IPS-11a (cell line): ENCODE results near the gene GJC2.

Experiments used
- H3K4me3 ChIP-seq: one replicate; pipeline ENCODE4 v1.5.1; 2013; ENCODE audit warnings: low read depth, low read length, control low read depth

Gene GJC2

DNA sequence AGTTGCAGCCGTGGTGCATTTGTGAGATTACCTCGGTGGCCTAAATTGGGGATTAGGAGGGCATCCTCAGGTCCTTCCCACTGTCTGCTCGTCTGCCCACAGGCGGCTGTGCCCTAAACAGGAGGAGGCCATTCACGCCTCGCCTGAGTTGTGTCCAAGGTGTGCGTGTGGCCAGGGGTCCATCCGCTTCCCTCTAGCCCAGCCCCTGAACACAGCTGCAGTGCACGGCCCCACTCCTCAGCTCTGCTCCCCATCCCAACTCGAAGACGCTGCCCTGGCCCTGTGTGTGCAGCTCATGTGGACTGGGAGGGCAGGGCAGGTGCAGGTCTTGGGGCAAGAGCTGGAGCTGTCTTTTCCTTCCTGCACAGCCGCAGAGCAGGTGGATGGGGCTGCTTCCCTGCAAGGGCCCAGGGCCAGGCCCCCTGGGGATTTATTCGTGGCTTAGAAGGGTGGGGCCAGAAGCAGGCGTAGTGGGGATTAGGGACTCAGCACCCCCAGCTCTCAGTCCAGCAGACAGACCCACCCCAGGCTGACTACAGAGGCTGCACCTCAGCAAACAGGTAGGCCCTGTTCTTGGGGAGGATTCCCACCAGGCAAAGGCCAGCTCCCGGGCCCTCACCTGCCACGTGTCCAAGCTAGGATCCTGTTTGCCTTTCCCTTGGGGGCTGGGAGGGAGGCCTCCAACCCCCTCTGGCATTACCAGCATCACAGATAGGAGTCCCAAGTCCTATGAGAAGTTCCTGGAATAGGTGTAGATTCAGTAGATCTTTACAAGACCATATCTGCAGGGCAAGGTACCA, 5.3 kb upstream of the GJC2 start:
- no peak overlapping the region for H3K4me3 ChIP-seq

DNA sequence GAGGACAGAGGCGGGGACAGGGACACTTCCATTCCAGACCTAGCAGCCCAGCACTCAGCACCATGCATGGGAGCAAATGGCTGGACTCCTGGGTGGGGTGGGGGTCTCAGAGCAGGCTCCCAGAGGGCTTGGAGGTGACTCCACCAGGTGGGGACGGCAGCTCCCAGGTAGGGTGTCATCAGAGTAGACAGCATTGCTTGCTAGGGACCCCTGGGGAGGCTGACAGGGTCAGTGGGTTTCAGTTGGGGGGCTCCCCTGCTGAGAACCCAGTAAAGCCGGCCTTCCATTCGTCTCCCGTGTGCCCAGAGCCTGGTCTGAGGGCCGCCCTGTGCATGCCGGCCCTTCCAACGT, 4.8 kb upstream of the GJC2 start:
- H3K4me3 ChIP-seq: no peak overlapping the region

DNA sequence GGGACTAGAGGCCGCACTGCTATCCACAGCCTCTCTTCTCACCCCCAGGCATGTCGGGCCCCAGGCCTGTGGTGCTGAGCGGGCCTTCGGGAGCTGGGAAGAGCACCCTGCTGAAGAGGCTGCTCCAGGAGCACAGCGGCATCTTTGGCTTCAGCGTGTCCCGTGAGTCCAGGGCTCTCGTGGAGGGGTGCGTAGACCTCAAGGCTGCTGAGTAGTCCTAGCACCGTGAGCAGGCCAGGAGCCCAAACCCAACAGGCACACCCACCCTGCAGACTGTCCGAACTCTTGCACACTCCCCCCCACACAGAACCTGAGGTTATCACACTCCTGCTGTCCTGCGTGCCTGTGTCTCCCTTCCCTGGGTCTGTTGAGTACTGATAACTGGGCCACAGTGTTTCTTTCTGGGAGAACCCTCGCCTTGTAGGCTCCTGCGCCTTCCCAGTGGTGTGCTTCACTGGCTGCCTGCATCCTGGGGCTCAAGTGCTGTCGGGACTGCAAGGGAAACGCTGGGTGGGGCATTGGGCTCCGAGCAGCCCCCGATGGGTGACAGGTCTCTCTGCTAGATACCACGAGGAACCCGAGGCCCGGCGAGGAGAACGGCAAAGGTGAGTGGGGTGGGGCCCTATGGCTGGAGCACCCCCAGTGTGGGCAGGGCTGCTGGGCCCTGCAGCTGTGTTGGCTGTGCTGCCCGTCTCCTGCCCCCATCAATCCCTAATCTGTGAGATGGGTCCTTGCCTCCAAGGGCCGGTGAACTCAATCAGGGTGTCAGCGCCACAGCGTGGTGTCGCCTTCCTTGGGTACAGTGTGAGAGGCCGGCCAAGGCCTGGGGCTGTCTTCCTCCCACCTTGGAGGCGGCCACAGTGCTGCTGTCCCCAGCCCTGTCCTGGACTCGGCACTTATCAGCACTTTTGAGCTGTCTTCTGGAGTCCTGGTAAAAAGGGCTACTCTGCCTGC, 4.0 kb upstream of the GJC2 start:
- no peak overlapping the region for H3K4me3 ChIP-seq

DNA sequence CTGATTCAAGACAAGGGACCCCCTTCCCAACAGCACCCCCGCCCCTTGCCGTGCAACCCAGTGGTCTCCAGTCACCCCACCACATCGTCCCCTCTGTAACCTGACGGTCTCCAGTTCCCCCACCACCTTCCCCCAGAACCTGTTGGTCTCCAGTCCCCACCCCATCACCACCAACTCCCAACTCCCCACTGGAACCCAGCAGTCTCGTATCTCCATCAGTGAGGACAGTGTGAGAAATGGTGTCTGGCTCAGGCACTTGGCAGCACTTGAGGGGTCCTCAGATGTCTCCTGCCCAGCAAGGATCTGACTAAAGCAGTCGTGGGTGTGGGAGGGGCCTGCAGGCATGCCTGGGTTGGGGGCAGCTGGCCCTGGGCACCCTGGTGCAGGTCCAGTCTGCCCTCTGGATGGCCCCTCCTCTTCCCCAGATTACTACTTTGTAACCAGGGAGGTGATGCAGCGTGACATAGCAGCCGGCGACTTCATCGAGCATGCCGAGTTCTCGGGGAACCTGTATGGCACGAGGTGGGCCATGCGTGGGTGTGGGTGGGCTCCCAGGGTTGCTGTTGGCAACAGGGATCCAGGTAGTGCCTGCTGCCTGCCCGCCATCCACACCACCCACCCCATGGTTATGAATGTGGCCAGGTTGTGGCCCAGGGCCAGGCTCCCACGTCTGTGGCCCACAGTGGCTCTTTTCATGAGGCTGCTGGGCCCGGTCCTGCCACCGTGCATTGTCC, 3.1 kb upstream of the GJC2 start:
- H3K4me3 ChIP-seq: no peak overlapping the region

DNA sequence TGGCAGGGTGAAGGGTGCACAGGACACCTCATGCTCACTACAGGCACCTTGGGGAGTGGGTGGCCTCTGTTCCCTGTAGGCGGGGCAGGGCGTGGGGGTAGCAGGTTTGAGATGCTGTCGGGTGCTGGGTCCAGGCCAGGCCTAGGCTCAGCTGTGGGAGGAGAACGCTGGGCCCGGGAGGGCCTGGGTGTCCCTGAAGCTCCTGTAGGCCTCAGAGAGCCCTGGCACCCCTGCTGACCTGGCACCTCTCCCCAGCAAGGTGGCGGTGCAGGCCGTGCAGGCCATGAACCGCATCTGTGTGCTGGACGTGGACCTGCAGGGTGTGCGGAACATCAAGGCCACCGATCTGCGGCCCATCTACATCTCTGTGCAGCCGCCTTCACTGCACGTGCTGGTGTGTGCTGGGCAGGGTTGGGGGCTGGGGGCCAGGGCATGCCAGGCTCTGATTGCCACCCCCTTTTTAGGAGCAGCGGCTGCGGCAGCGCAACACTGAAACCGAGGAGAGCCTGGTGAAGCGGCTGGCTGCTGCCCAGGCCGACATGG, 2.5 kb upstream of the GJC2 start:
- H3K4me3 ChIP-seq: no peak overlapping the region

DNA sequence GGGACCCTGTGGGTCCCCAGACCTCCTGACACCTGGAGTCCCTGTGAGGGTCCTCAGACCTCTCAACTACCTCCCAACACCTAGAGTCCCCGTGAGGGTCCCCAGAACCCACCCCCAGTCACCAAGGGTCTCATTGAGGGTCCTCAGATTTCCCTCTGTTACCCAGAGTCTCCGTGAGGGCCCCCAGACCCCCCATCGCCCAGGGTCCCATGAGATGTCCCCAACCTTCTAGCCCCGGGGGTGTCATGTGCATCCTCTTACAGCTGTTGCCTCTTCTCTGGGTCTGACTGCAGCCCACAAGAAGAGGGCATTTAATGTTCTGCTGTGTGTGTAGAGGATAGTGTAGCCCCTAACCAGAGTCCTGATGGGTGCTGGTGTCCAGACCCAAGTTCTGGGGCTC, 2.0 kb upstream of the GJC2 start:
- H3K4me3 ChIP-seq: no peak overlapping the region

DNA sequence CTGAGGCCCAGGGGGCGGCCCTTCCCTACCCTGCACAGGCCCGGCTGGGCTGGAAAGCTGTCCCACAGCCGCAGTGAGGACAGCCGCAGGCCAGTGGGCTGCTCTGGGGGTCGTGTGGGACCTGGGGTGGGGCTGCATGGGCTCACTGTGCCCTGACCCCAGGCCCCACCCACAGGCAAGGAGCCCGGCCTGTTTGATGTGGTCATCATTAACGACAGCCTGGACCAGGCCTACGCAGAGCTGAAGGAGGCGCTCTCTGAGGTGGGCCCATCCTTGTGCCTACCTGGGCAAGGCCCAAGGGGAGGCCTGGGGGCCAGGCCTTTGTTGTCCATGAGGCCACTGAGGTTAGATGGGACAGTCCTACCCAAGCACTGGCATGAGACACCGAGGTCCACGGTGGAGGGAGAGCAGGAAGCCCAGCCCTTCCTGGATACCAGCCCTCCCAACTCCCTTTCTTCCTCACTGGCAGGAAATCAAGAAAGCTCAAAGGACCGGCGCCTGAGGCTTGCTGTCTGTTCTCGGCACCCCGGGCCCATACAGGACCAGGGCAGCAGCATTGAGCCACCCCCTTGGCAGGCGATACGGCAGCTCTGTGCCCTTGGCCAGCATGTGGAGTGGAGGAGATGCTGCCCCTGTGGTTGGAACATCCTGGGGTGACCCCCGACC, 1.4 kb upstream of the GJC2 start:
- H3K4me3 ChIP-seq: no peak overlapping the region

DNA sequence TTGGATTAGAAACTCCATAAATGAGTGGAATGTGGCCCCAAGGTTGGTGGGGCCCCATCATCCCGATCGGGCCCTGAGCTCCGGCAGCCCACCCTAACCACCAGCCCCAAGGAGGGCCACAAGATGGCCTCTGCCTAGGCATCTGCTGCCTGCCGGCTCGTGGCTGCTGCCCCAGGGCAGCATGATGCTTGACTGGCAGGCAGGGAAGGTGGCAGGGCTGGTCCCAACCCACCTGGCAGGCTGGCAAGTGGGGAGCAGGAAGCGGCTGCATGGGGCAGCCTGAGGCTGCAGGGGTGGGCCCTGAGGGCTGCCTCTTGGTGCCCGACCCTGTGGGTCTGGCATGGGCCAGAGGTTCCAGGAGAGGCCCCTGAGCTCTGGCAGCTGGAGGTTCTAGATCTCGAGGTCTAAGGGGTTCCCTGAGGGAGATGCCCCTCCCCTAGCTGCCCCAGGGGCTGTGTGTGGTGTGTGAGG, 760 bp upstream of the GJC2 start:
- H3K4me3 ChIP-seq: no peak overlapping the region

DNA sequence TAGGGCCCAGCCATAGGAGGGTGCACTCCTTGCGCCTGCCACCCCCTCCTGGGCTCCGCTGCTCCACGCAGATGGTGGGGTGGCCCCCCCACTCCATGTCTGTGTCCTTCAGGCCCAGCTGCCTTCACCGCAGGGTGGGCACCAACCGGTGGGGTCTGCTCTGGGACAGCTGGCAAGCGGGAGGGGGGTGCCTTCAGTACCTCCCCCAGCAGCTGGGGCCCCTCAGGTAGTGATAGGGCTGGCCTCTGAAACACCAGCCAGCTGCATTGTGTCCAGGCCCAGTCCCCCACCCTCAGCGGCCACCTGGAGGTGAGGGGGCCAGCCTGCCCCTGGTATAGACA, 360 bp downstream of the GJC2 start:
- H3K4me3 ChIP-seq: no peak overlapping the region

DNA sequence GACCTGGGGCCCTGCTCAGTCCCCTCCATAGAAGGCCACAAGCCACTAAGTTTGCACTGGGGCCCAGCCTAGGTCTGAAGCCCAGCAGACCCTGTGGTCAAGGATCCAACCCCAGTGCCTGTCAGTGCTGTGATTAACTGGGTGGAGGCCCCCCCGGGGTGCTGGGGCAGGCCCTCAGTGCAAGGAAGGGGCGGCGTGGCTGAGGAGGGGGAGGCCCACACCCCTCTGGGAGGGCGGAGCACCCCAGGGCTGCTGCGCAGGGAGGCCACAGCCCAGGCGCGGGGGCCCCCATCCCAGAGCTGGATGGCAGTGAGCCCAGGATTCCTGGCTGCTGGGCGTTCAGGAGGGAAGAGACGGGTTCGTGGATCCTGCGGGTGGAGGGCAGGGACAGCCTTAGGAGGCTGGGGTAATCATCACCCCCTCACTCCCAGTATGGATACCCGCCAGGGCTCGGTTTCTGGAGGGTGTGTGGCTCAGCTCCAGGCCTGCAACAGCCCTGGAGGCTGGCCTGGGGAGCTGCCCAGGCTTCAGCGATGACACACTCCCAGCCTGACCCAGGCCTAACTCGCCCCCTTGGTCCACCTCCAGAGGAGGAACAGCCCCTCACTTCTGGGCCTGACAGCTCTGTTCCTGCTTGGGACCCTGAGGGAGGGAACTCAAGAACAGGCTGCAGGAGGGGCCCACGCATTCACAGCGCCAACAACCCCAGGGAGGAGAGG, 890 bp downstream of the GJC2 start:
- no peak overlapping the region for H3K4me3 ChIP-seq

DNA sequence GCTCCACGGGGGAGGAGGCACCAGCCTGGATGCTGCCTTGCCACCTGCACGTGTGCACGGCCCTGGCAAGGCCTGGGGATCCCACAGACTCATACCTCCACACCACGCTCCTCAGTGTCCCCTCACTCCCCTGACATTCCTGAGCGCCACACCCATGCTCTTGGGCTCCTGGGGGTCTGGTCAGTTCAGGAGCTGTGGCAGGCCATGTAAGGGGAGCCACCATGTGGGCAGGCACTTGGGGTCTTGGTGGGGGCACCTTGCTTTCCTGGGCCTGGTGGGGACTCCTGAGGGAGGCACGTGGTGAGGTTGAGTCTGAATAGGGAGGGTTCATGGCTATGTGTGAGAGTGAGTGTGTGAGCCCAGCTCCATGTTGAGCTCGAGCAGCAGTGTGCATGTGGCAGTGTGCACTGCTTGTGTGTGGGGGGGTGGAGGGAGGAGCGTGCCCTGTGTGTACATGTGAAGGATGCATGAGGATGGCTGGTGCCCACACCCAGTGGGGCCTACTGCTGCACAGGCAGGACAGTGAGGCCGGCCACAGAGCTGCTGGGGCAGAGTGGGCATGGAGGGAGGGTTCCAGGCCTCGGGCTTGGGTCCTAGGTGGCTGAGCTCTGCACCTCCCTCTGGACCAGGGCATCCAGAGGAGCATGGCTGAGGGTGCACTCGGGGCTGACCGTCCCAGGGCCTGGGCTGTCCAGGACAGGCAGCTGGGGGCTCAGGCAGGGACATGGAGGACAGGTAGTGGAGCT, 1.6 kb downstream of the GJC2 start:
- no peak overlapping the region for H3K4me3 ChIP-seq

DNA sequence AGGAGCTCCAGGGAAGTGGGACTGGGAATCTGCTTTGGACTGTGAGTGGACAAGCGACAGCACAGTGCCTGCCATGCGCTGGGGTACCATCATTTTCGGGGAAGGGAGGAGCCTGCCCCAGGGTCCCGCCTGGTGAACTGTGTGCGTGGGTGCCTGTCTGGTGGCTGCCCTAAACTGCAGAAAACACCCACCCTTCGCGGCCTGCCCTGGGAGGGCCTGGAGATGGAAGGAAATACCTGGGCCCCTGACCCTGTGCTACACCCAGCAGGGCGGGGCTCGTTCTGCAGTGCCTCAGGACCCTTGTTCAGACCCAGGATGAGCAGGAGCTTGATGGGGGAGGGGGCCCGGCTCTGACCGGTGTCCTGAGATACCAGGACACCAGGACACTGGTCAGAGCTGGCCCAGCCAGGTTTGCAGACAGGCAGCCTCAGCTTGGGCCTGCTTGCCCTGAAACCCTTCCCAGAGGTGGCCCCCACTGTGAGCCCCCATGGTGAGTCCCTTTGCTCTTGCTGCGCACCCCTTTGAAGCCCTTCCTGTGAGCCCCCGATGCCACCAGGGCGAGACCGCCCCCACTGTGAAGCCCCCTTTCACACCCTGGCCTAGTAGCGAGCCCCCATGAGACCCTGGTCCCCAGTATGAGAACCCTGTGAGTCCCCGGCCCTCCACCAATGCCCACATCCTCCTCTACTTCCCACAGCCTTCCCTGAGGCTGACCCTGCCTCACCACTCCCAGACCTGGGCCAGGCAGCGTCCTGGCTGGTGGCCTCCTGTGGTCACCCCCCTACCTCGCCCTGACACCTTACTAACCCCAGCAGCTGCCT, 2.6 kb downstream of the GJC2 start:
- H3K4me3 ChIP-seq: no peak overlapping the region

DNA sequence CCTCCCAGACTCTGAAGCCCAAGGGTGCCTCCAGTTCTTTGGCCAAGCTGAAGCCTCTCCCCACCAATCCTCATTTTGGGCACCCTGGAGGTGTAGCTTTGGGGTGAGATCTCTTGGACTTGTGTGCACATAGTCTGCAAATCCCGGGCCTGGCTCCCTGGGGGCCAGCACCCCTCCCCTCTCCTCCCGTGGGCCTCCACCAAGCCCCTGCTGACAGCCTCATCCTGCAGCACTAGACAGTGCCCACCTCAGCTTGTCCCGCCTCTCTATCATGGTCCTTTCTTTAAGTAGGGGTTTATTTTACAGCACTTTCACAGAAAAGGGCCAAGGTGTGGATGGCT, 3.2 kb downstream of the GJC2 start:
- no peak overlapping the region for H3K4me3 ChIP-seq

DNA sequence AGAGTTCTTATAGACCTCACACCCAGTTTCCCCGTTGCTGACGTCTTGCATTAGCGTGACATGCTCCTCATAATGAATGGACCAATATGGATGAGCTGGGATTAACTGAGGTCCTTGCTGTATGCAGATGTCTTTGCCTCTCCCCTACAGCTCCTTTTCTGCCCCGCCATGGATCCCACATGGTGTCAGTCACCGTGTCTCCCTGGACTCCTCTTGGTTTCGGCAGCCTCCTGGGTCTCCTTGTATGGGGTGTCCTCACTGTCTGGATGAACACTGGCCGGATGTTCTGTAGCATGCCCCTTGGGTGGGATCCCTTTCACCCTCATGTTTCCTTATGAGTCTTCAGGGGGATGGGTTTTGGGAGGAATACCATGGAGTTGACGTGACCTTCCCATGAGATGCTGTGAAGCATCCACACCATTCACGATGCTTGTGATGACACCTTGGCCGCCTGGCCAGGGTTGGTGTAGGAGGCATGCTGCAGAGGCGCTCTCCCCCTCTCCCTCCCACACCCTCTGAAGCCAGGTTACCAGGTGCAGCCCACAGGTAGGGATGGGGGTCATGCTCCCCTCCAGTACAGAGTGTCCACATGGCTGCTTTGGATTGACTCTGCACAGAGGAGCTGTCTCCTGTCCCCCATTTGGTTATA, 4.4 kb downstream of the GJC2 start:
- H3K4me3 ChIP-seq: no peak overlapping the region

DNA sequence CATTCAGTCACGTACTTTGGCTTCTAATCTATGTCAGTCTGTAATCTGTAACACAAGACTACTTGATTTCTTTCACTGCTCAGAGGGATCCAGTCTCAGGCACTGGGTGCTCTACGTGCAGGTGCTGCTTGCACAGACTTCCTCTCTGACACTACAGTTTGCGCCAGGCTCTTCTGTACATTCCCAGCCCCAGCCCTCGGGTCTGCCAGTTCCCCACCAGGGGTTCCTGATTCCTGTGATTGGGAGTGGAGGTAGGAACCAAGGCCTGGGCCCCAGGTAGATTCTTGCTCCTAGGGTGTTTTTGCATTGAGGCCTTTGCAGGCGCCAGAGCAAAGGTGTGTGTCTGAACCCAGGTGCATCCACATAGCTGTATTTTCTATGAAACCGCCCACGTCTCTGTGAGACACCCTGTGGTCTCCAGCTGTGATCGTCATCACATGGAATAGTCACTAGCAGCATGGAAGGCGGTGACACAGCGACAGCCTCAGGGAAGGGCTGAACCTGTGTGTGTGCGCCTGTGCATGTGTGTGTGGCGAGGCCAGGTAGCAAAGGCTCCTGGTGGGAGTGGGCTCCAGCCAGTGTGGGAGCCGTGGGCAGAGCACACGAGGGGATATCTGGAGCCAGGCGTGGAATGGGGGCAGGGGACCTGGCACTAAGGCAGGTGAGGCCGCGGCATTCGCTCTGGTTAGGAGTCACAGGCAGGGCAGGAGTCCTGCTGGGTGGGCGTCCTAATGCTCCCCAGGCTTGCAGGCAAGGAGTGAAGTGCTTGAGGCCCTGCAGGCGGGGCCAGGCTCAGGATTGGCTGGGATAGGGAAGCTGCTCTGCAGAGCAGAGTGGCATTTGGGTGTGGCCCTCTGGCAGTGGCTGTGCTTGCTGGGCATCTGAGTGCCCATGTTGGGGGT, 5.2 kb downstream of the GJC2 start:
- H3K4me3 ChIP-seq: no peak overlapping the region

DNA sequence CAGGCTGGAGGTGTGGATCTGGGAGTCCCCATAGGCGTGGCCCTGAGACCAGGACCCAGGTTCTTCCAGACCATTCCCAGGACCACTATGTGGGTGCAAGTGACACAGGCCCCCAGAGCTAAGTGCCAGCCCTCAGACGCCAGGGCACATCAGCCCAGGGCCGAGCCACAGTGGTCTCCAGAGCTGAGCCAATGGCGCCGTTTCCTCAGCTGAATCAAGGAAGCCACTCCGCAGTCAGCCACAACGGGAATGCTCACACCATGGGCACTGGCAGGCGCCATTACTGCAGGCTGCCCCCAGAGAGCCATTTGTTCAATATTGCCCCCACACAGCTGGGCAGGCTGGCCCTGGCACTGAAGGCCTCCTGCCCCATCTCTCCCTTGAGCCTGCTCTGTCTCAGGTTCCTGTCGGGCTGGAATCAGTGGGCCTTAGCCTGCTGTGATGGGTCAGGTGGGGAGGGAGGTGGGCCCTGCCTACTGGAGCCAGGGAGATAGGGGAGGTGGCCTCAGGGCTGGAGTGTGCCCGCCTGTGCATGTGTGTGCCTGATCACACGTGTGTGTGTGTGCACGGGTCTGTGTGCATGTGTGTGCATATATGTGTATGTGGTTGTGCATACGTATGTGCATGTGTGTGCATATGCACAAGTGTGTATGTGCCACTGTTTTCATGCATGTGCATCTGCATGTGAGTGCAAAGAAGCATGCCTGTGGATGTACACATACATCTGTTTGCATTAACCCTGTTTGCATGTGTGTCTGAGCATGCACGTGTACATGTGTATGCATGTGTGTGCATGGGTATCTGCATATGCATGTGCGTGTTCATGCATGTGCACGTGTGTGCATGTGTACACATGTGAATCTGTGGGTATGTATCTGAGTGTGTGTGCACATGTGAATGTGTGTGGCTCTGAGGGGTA, 6.1 kb downstream of the GJC2 start:
- H3K4me3 ChIP-seq: no peak overlapping the region
